IMR-90 (cell line): ENCODE data around the gene C5orf15. TPM values are rescaled to one million over a fixed set of nuclear protein-coding genes. Genes with fewer than 3 reads are reported as not detected.

Source experiments
- ATAC-seq: fragments of 200-7000 bp; cut with Tn5 transposase; 2 replicates; pipeline ENCODE4 v1.9.1; 2020; ENCODE audit warnings: low read depth, mild to moderate bottlenecking, moderate library complexity
- BruUV-seq: library from RNA; stranded (reverse); fragments of 400-500 nt; replicated peaks from 2 replicates; lab custom pipeline; 2021; lab: Mats Ljungman, UMichigan
- CTCF ChIA-PET: fragments of 300-600 bp; formaldehyde crosslinking; extraction: SDS; loops from one replicate; lab custom pipeline; 2021; ENCODE audit warnings: antibody characterized with exemption; lab: Yijun Ruan, JAX
- POLR2A ChIA-PET: fragments of 300-600 bp; sonication (Branson Sonifier 250); formaldehyde crosslinking; loops from one replicate; lab custom pipeline; 2022; ENCODE audit warnings: antibody characterized with exemption; ENCODE audit not compliant: unreplicated experiment; lab: Charles Lee
- DNase-seq: peaks from one replicate; pipeline ENCODE4 v3.0.0; 2013
- H2AFZ ChIP-seq: replicated peaks from 2 replicates; pipeline ENCODE3; 2013; ENCODE audit warnings: low read length, mild to moderate bottlenecking; ENCODE audit not compliant: poor library complexity
- H2AK5ac ChIP-seq: 2 replicates; pipeline ENCODE4 v1.6.1; 2013; ENCODE audit warnings: low read depth, low read length, inconsistent platforms
- H2AK9ac ChIP-seq: replicated peaks from 2 replicates; pipeline ENCODE3; 2013; ENCODE audit warnings: mild to moderate bottlenecking, low read depth, low read length, moderate library complexity; ENCODE audit not compliant: poor library complexity
- H2BK120ac ChIP-seq: 2 replicates; pipeline ENCODE4 v1.6.1; 2013; ENCODE audit warnings: low read depth, low read length, inconsistent platforms
- H2BK15ac ChIP-seq: 3 replicates; pipeline ENCODE4 v1.6.1; 2013; ENCODE audit warnings: low read depth, low read length, inconsistent platforms
- H2BK20ac ChIP-seq: 2 replicates; pipeline ENCODE4 v1.6.1; 2013; ENCODE audit warnings: low read depth, mild to moderate bottlenecking, inconsistent platforms, low read length, moderate library complexity
- H2BK5ac ChIP-seq: 2 replicates; pipeline ENCODE4 v1.6.1; 2013; ENCODE audit warnings: mild to moderate bottlenecking, low read depth, low read length, inconsistent platforms; ENCODE audit not compliant: poor library complexity, severe bottlenecking
- H3K14ac ChIP-seq: replicated peaks from 2 replicates; pipeline ENCODE4 v1.6.1; 2013; ENCODE audit warnings: low read depth, low read length, inconsistent platforms
- H3K18ac ChIP-seq: 2 replicates; pipeline ENCODE4 v1.6.1; 2013; ENCODE audit warnings: low read depth, low read length, control low read depth
- H3K23ac ChIP-seq: 2 replicates; pipeline ENCODE4 v1.6.1; 2013; ENCODE audit warnings: low read depth, low read length, inconsistent platforms
- H3K27ac ChIP-seq: 2 replicates; pipeline ENCODE4 v1.5.1; 2013; ENCODE audit warnings: mild to moderate bottlenecking, control low read depth, low read length; ENCODE audit not compliant: insufficient read depth
- H3K27me3 ChIP-seq: 2 replicates; pipeline ENCODE4 v1.6.1; 2013; ENCODE audit warnings: low read length; ENCODE audit not compliant: control insufficient read depth, insufficient read depth
- H3K36me3 ChIP-seq: 2 replicates; pipeline ENCODE4 v1.6.1; 2013; ENCODE audit warnings: low read length, mixed read lengths; ENCODE audit not compliant: control insufficient read depth, insufficient read depth
- H3K4ac ChIP-seq: 2 replicates; pipeline ENCODE4 v1.6.1; 2013; ENCODE audit warnings: low read depth, low read length, inconsistent platforms
- H3K4me1 ChIP-seq: 2 replicates; pipeline ENCODE4 v1.6.1; 2013; ENCODE audit warnings: low read length, mixed read lengths; ENCODE audit not compliant: control insufficient read depth, insufficient read depth
- H3K4me2 ChIP-seq: 2 replicates; pipeline ENCODE4 v1.6.1; 2013; ENCODE audit warnings: low read depth, mild to moderate bottlenecking, control low read depth, low read length, moderate library complexity
- H3K4me3 ChIP-seq: 2 replicates; pipeline ENCODE4 v1.5.1; 2013; ENCODE audit warnings: low read depth, mild to moderate bottlenecking, control low read depth, low read length, moderate library complexity; ENCODE audit not compliant: insufficient read depth
- H3K56ac ChIP-seq: 2 replicates; pipeline ENCODE4 v1.6.1; 2013; ENCODE audit warnings: low read length, inconsistent platforms; ENCODE audit not compliant: insufficient read depth; ENCODE audit errors: extremely low read depth
- H3K79me1 ChIP-seq, 2 experiments: 2 replicates each; pipeline ENCODE4 v1.6.1; 2013; ENCODE audit warnings: low read length in 2 of 2, inconsistent platforms in 1 of 2, low read depth in 1 of 2
- H3K9ac ChIP-seq: 2 replicates; pipeline ENCODE4 v1.6.1; 2013; ENCODE audit warnings: low read depth, low read length, control low read depth
- H3K9me1 ChIP-seq: 2 replicates; pipeline ENCODE4 v1.6.1; 2013; ENCODE audit warnings: low read length, inconsistent platforms; ENCODE audit not compliant: insufficient read depth
- H3K9me3 ChIP-seq: 2 replicates; pipeline ENCODE4 v1.6.1; 2013; ENCODE audit warnings: low read length; ENCODE audit not compliant: control insufficient read depth, insufficient read depth
- H4K20me1 ChIP-seq: 2 replicates; pipeline ENCODE4 v1.6.1; 2013; ENCODE audit warnings: low read length, inconsistent platforms; ENCODE audit not compliant: insufficient read depth
- H4K5ac ChIP-seq: 2 replicates; pipeline ENCODE4 v1.6.1; 2013; ENCODE audit warnings: mild to moderate bottlenecking, low read depth, low read length, control low read depth
- H4K8ac ChIP-seq, 2 experiments: 2 replicates each; pipeline ENCODE4 v1.6.1; 2013; ENCODE audit warnings: low read depth in 2 of 2, low read length in 2 of 2, control low read depth in 1 of 2, inconsistent platforms in 1 of 2
- H4K91ac ChIP-seq: 2 replicates; pipeline ENCODE4 v1.6.1; 2013; ENCODE audit warnings: low read depth, low read length, inconsistent platforms; ENCODE audit not compliant: insufficient read depth
- BHLHE40 ChIP-seq: fragments of 150-350 bp; IDR thresholded peaks from 2 replicates; pipeline ENCODE4 v1.6.1; 2016; ENCODE audit warnings: mild to moderate bottlenecking, low read depth, low read length
- CEBPB ChIP-seq: IDR thresholded peaks from 2 replicates; pipeline ENCODE4 v1.6.1; 2012; ENCODE audit warnings: low read depth, low read length, improper control_type of control experiment
- CTCF ChIP-seq: conservative IDR thresholded peaks from 2 replicates; pipeline ENCODE4 v1.5.1; 2012; ENCODE audit warnings: mild to moderate bottlenecking, low read depth, low read length, improper control_type of control experiment
- ELK1 ChIP-seq: fragments of 150-350 bp; IDR thresholded peaks from 2 replicates; pipeline ENCODE4 v1.6.1; 2016; ENCODE audit warnings: low read depth, mild to moderate bottlenecking, low read length, moderate library complexity, borderline replicate concordance
- FOS ChIP-seq: fragments of 150-350 bp; IDR thresholded peaks from 2 replicates; pipeline ENCODE4 v1.6.1; 2016; ENCODE audit warnings: low read depth, low read length
- MAFK ChIP-seq: IDR thresholded peaks from 2 replicates; pipeline ENCODE4 v1.6.1; 2012; ENCODE audit warnings: low read depth, low read length, improper control_type of control experiment
- MXI1 ChIP-seq: IDR thresholded peaks from 2 replicates; pipeline ENCODE4 v1.6.1; 2012; ENCODE audit warnings: low read depth, mild to moderate bottlenecking, low read length, moderate library complexity, borderline replicate concordance
- NFE2L2 ChIP-seq: fragments of 150-350 bp; IDR thresholded peaks from 2 replicates; pipeline ENCODE4 v1.6.1; 2016; ENCODE audit warnings: low read depth, mild to moderate bottlenecking, low read length
- POLR2A ChIP-seq: IDR thresholded peaks from 2 replicates; pipeline ENCODE4 v1.6.1; 2012; ENCODE audit warnings: mild to moderate bottlenecking, low read depth, low read length
- RCOR1 ChIP-seq: IDR thresholded peaks from 2 replicates; pipeline ENCODE4 v1.6.1; 2012; ENCODE audit warnings: mild to moderate bottlenecking, low read length, improper control_type of control experiment; ENCODE audit not compliant: insufficient replicate concordance
- RFX5 ChIP-seq: IDR thresholded peaks from 2 replicates; pipeline ENCODE4 v1.8.0; 2012; ENCODE audit warnings: low read depth, mild to moderate bottlenecking, low read length, moderate library complexity
- SMC3 ChIP-seq: fragments of 150-350 bp; IDR thresholded peaks from 2 replicates; pipeline ENCODE4 v1.6.1; 2016; ENCODE audit warnings: low read depth, mild to moderate bottlenecking, antibody characterized with exemption, low read length, moderate library complexity
- USF2 ChIP-seq: fragments of 150-350 bp; IDR thresholded peaks from 2 replicates; pipeline ENCODE4 v1.6.1; 2017; ENCODE audit warnings: mild to moderate bottlenecking, antibody characterized with exemption, low read length, low read depth
- WGBS, 2 experiments: methylation state at CpG; one replicate each; pipeline versions ENCODE4 v1.1.5 to v1.1.7; 2013; ENCODE audit warnings: missing lambda C conversion rate in 2 of 2; ENCODE audit not compliant: insufficient read length in 1 of 2; ENCODE audit errors: extremely low coverage in 2 of 2; 5-methylcytosine and 5-hydroxymethylcytosine counted together
- dilution Hi-C: fragments of 300-500 bp; cut with HindIII; formaldehyde crosslinking; loops from one replicate; pipeline ENCODE4 v1.14.3; 2018; ENCODE audit warnings: low sequenced_read_pairs; ENCODE audit not compliant: unreplicated experiment
- in situ Hi-C: fragments of 300-500 bp; cut with MboI; formaldehyde crosslinking; loops from 3 replicates; pipeline ENCODE4 v1.14.3; 2019; ENCODE audit warnings: low sequenced_read_pairs, inconsistent platforms, mixed read lengths
- intact Hi-C: fragments of 100-400 bp; cut with micrococcal nuclease; formaldehyde crosslinking; loops from 2 replicates; pipeline ENCODE4 v1.10.0; 2022
- polyA plus RNA-seq, 3 experiments: library from polyadenylated mRNA; depleted of rRNA; stranded (reverse); fragments of >200 nt; gene quantifications; 2 replicates each; pipeline ENCODE4 v1.2.3, GENCODE V29; 2012; ENCODE audit warnings: low replicate concordance in 1 of 3
- total RNA-seq: library from RNA; depleted of rRNA; stranded (reverse); fragments of >200 nt; gene quantifications from 2 replicates; pipeline ENCODE4 v1.2.3, GENCODE V29; 2012

The C5orf15 gene
- total and polyA plus RNA-seq, 2 of the 4 experiments (the other 2 are of a cell fraction) = 35.1 to 73.5 TPM

GRCh38 chr5:133910571-133910970, 57.9 kb downstream of the C5orf15 start:
- dilution Hi-C loops (no loop called here), in situ Hi-C loops (no loop called here), intact Hi-C loops (no loop called here)
- Histone ChIP-seq H2BK20ac (no peak overlapping the region), H3K56ac (no peak overlapping the region), H3K27ac (no peak overlapping the region), H3K9me3 (no peaks in the 10 kb centered on the region), H3K4me3 (no peak overlapping the region), H2BK15ac (no peak overlapping the region), H3K4ac (no peak overlapping the region), H4K5ac (no peak overlapping the region), H3K14ac (no peak overlapping the region), H3K4me2 (no peak overlapping the region), H2BK120ac (no peak overlapping the region), H3K23ac (no peak overlapping the region), H3K4me1 (no peaks in the 10 kb centered on the region), H3K27me3 (peaks cover 35% of the 10 kb centered on the region), H2AFZ (no peak overlapping the region), H4K20me1 (no peaks in the 10 kb centered on the region), H4K8ac (no peak overlapping the region), H3K18ac (no peak overlapping the region), H3K79me1 (no peaks in the 10 kb centered on the region), H4K91ac (no peak overlapping the region), H3K9me1 (no peaks in the 10 kb centered on the region), H2BK5ac (no peak overlapping the region), H3K36me3 (no peaks in the 10 kb centered on the region), H2AK5ac (no peak overlapping the region), H3K9ac (no peak overlapping the region), H2AK9ac (no peak overlapping the region)
- DNase-seq (no peak), ATAC-seq (no peak)
- 0% methylated on average over 1 of the region's 6 CpGs; no CpG with 5 or more reads in 1 of the 2 experiments for WGBS, 2 experiments
- no TSS peak for BruUV-seq
- TF ChIP-seq RFX5 (no peak), BHLHE40 (no peak), CTCF (no peak), USF2 (no peak), FOS (no peak), MAFK (no peak), RCOR1 (no peak), SMC3 (no peak), ELK1 (no peak), CEBPB (no peak), NFE2L2 (no peak), POLR2A (no peak), MXI1 (no peak)
- ChIA-PET CTCF (no interaction called here), POLR2A (no interaction called here)
